HG03064 (cell line): ENCODE data around the gene ACSL5.
A peak's percentile ranks its signal among the peaks of the same experiment; 100 is the strongest.
"Not testable (repeated sequence)": the region's sequence is repeated elsewhere in the genome, so short reads cannot be mapped to it uniquely, and the experiment has no call there.

Experiments used
- ATAC-seq: cut with Tn5 transposase; IDR thresholded peaks from one replicate; pipeline ENCODE4 v1.9.1; 2021; ENCODE audit warnings: low read depth; ENCODE audit not compliant: unreplicated experiment

Gene ACSL5

DNA sequence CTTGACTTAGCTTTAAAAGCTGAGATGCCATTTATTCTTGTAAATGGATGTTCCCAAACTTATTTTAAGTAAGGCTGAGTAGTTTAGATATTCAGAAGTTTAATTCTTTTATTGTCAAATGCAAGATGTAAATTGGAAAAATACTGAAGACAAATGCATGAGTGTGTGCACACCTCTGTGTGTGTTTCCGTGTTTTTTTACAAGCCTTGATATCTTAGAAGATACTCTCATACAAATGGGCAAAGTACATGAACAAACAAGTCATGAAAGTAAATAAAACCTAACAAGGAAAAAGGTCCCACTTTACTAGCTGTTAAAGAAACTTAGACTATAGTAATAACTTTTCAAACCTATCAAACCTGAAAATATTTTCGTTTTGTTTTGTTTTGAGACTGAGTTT is 29.0 kb downstream of the ACSL5 start:
- no peak for ATAC-seq

DNA sequence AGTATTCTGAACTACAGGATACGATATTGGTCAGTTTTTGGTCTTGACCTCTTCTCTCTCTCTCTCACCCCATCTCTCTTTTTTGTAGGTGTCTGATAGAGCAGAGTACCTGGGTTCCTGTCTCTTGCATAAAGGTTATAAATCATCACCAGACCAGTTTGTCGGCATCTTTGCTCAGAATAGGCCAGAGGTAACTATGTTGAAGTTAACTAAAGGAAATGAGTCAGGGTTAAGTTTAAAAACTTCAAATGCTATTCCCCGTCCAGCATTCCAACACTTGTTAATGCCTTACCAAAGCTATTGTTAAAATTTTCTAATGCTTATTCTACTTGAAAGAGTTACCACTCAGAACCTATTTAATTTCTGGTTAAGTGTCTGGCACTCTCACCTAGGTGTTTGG is 30.7 kb downstream of the ACSL5 start:
- ATAC-seq = no peak

DNA sequence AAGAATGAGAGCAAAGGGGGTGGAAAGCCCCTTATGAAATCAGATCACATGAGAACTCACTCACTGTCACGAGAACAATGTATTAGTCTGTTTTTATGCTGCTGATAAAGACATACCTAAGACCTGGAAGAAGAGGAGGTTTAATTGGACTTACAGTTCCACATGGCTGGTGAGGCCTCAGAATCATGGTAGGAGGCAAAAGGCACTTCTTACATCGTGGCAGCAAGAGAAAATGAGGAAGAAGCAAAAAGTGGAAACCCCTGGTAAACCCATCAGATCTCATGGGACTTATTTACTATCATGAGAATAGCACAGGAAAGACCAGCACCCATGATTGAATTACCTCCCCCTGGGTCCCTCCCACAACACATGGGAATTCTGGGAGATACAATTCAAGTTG is 32.9 kb downstream of the ACSL5 start:
- ATAC-seq = not testable (repeated sequence)

DNA sequence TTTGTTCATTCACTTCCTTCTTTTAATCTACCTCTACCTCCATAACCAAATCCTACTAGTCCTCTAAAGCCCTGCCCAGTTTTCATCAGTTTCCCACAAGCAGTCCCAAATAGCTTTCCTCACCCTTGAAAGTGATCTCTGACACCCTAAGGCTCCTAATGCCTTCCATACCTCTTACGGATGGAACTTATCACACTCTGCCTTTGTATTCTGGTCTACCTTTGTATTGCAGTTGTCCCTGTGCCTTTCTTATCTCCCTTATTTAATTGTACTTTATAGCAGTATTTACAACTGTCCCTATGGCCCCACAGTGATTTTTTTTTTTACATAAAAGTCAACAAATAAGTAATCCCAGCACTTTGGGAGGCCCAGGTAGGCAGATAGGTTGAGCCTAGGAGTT is 33.8 kb downstream of the ACSL5 start:
- no peak for ATAC-seq

DNA sequence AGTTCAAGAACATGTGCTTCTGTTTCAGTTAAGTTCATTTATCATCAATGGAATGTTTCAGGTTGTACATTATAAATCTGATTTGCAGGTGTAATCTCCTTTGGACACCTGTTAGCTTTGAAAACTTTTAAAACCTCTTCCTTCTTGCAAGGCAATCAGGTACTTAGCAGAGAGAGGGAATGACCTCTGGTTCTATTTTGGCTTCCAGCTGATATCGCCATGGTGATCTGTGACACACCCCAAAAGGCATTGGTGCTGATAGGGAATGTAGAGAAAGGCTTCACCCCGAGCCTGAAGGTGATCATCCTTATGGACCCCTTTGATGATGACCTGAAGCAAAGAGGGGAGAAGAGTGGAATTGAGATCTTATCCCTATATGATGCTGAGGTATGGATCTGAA is 35.4 kb downstream of the ACSL5 start:
- no peak for ATAC-seq

DNA sequence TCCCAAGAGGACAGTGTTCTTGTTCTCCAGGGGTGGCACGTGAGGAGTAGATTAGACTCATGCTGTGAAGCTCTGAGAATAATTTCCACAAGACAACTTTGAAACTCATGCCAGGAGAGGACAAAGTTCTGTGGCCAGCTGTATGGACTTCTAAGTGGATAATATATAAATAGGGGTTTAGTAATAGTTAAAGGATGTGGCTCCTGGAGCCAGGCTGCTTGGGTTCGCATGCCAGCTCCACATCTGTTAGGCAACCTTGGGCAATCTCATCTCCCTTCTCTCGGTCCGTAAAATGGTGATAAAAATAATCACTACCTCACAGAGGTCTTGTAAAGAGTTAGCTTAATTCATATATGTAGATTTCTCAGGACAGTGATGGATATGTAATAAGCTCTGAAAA is 35.8 kb downstream of the ACSL5 start:
- ATAC-seq = no peak

GRCh38 chr10:112412696-112413095 is 38.8 kb downstream of the ACSL5 start:
- ATAC-seq = no peak

DNA sequence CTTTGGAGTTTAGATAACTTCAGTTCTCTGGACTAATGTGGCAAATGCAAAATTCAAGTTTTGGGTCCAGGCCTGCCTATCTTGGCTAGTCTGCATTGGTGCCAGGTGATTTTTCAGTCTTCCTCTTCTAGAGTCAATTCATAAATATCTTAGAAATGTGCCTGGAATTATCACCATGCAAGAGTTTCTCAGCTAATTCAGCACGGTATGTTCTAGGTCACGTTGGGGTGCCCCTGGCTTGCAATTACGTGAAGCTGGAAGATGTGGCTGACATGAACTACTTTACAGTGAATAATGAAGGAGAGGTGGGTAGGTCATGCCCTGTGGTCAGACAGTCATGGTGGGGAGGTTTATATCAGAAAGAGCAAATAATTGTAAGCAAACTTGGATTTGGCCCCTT is 47.8 kb downstream of the ACSL5 start:
- ATAC-seq = no peak

GRCh38 chr10:112424651-112425050 is 50.7 kb downstream of the ACSL5 start:
- ATAC-seq = no peak

GRCh38 chr10:112426111-112426510 is 52.2 kb downstream of the ACSL5 start:
- ATAC-seq = no peak

GRCh38 chr10:112429147-112429546 is 55.2 kb downstream of the ACSL5 start:
- no peak for ATAC-seq

GRCh38 chr10:112429654-112430230 is 55.8 kb downstream of the ACSL5 start:
- ATAC-seq = no peak

DNA sequence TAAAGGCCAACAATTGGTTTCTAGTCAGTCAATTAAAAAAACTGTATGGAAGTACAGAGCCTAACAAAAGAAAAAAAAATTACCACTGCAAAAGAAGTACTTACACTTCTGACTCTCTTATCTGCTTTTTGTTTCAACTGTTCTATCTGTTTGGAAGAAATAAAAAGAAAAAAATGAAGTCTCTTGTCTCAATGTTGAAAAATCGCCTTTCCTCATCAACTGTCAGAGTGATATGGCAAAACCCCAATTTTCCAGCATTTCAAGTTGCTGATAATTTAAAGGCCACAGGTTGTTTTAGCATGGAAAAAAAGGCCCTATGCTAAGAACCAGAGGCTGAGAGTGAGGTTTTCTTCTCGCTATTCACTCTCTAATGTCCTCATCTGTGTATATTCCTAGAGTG is 59.2 kb downstream of the ACSL5 start:
- ATAC-seq = no peak

- ATAC-seq = no peak
Measured at GRCh38 chr10:112434988-112435619, 61.2 kb downstream of the ACSL5 start.

DNA sequence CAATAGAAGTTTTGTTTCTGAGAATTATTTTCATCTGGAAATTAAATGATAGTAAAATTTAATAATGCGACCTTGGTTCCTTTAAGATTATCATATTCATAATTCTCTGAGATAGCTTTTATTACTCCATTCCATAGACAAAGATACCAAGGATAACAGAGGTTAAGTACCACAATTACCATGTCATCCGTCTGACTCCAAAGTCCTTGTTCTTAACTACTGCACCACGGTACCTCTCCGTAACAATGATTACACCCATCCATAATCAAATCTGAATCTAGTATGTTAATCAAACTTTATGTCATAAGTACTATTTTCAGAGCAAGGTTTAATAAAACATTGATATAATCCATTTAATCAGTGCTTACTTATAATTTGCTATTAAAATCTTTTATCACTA is 64.4 kb downstream of the ACSL5 start:
- no peak for ATAC-seq

- ATAC-seq = no peak
Measured at GRCh38 chr10:112441520-112441919, 67.6 kb downstream of the ACSL5 start.

DNA sequence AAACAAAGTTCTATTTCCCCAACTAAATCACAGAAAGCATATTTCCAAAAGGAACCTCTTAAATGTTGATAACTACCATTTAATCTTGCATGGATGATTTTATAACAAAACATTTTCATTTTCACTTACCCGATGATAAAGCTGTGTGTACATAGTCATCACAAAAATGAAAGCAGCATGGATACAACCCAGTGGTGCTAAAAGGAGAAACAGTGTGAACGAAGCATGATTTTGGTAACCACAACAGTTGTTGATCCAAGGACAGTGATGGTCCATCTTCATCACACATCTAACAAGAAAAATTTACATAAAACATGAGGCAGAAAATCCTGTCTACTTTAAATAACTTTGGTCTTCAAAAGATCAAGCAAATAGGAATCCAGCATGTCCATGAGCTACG is 68.1 kb downstream of the ACSL5 start:
- no peak for ATAC-seq

DNA sequence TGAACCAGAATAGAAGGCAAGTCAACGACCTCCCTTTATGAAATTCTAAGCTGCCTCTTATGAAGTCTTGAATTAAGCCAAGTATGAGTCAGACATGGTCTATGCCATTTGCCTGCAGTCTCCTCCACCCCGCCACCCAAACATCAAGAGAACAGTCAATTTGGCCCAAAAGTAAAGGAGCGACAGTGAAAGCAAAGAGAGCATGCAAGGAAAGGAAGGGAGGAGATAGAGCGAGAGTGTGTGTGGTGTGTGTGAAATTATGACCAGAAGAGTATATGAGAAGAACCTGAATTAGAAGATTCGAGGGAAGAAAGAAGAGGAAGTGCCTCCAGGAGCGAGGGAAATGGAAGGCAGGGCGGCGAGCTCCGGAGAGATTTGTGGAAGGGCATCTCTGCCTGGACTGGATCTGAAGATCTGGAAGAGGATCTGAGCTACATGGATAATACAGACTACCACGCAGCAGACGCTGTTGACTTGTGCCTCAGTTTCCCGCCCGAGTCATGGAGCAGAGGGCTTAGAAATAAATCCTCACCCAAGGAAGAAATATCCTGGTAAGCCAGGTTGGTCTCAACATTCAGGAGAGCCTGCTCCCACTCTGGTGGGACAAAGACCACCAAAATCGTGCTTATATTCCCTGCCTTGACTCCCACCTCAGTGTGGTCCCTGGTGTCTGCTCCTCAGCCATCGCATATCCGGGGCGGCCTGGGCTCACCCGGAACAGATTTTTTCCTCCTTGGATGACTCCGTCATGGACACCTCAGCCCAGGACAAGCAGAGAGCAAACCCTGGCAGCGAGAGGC is 72.3 kb downstream of the ACSL5 start:
- peak; percentile 47 for ATAC-seq

DNA sequence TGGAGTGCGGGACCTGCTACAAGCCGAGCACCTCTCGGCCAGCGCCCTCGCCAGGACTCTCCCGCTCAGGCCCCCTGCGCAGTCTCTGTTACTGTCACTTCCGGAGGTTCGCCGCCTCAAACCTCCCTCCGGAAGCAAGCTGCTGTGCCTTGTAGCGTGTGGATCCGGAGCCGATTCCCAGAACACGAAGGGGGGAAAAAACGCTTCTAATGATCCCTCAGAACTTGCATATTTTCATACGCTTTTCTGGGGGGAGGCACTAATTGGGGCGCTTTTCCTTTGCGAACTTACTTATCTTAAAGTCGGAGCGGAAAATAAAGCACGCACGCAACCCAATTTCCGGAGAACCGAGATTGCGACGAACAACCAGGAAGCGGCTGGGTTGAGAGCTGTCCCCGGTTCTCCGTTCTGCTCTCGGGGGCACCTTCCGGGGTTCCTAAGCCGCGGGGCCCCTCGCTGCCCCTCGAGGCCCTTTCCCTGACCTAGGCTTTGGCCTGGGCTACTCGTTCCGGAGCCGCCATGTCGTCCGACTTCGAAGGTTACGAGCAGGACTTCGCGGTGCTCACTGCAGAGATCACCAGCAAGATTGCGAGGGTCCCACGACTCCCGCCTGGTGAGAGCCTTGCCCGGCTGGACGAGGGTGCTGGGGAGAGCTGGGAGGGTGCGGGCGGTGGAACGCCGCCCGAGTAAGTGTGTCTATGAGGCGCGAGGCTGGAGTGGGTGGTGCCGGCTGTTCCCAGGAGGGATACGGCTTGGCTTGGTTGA is 73.1 kb downstream of the ACSL5 start, which contains the start of the genes VTI1A and ZDHHC6:
Gene VTI1A (plus strand): TSS at position 361 of the 765 bp plus-strand sequence. CDS start 159 bp downstream, at position 520.
Gene ZDHHC6 (minus strand): TSS at position 60 of the 765 bp plus-strand sequence. CDS start 1,478 bp downstream, outside the sequence.
- peak; percentile 91 for ATAC-seq

DNA sequence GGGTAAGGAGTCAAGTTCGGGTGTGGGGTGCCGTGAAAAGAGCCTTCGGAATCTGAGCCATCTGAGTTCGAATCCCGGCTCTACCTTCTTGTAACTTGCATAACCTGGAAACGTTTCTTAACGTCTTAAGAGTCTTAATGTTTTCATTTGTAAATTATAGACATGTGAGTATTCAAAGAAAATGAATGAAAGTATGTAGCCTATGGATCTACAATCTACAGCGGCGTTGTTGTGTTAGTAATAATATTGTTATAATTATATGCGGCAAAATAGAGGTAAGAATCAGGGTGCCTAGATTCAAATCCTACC is 73.7 kb downstream of the ACSL5 start:
- no peak for ATAC-seq

DNA sequence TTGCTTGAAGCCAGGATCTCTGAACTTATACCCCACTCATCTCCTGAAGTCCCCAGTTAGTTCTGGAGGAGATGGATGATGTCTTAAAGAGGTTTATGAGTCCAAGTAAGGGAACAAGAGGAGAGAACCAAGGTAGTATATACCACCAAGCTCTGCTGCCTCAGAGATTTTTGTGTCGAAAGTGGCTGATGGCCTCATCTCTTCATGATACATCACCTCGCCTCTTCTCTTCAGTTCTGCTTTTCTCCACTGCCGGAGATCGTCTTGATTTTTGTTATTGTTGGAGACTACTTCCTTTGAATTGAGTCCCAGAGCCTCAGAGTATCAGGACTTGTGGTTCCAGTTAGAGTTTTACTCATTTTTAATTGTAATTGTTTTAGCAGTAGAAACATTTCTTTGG is 75.0 kb downstream of the ACSL5 start:
- no peak for ATAC-seq
